Liver (tissue), 9 donors: ENCODE results near the gene NFE2L2. TPM values are rescaled to one million over a fixed set of nuclear protein-coding genes. Genes with fewer than 3 reads are reported as not detected.
A peak's percentile ranks its signal among the peaks of the same experiment; 100 is the strongest.

ENCODE experiments used
- DNase-seq: peaks from one replicate; pipeline ENCODE4 v3.0.0-alpha.2; 2017; ENCODE audit warnings: low spot score
- H3K27ac ChIP-seq, 2 donors: one replicate each; pipeline ENCODE4 v1.7.0; 2013; ENCODE audit warnings: inconsistent platforms in 2 of 2, low read length in 2 of 2, control low read depth in 1 of 2, low read depth in 1 of 2, mild to moderate bottlenecking in 1 of 2
- H3K27me3 ChIP-seq, 4 donors: one replicate each; pipeline versions ENCODE4 v1.6.1 to v1.7.0; 2013; ENCODE audit warnings: low read length in 3 of 4, inconsistent platforms in 1 of 4, mild to moderate bottlenecking in 1 of 4, moderate library complexity in 1 of 4; ENCODE audit not compliant: control insufficient read depth in 4 of 4, insufficient read depth in 4 of 4
- H3K36me3 ChIP-seq, 4 donors: one replicate each; pipeline versions ENCODE4 v1.6.1 to v1.7.0; 2013; ENCODE audit warnings: low read length in 3 of 4, mild to moderate bottlenecking in 3 of 4, low read depth in 1 of 4, moderate library complexity in 1 of 4; ENCODE audit not compliant: control insufficient read depth in 4 of 4, insufficient read depth in 3 of 4
- H3K4me1 ChIP-seq, 4 donors: one replicate each; pipeline versions ENCODE4 v1.6.1 to v1.7.0; 2013; ENCODE audit warnings: low read length in 3 of 4, mild to moderate bottlenecking in 3 of 4, moderate library complexity in 1 of 4; ENCODE audit not compliant: control insufficient read depth in 4 of 4, insufficient read depth in 4 of 4
- H3K4me3 ChIP-seq, 3 donors: one replicate each; pipeline versions ENCODE4 v1.6.1 to v1.7.0; 2013; ENCODE audit warnings: low read length in 3 of 3, control low read depth in 1 of 3, low read depth in 1 of 3, mild to moderate bottlenecking in 1 of 3
- H3K9ac ChIP-seq, 2 donors: one replicate each; pipeline ENCODE4 v1.7.0; 2013; ENCODE audit warnings: low read length in 2 of 2, mild to moderate bottlenecking in 2 of 2, moderate library complexity in 2 of 2, control low read depth in 1 of 2, low read depth in 1 of 2
- H3K9me3 ChIP-seq, 4 donors: one replicate each; pipeline versions ENCODE4 v1.6.1 to v1.7.0; 2013; ENCODE audit warnings: low read length in 3 of 4; ENCODE audit not compliant: control insufficient read depth in 4 of 4
- EGR1 ChIP-seq, 2 donors: IDR thresholded peaks; 2 replicates each; pipeline ENCODE4 v1.6.1; 2016 to 2018; ENCODE audit warnings: antibody characterized with exemption in 2 of 2, low read depth in 2 of 2
- FOXA1 ChIP-seq: IDR thresholded peaks from 2 replicates; pipeline ENCODE4 v1.6.1; 2016; ENCODE audit warnings: antibody characterized with exemption
- FOXA2 ChIP-seq: IDR thresholded peaks from 2 replicates; pipeline ENCODE4 v1.6.1; 2016; ENCODE audit warnings: antibody characterized with exemption
- GABPA ChIP-seq, 2 donors: IDR thresholded peaks in 1 of 2; conservative IDR thresholded peaks in 1 of 2; 2 replicates each; pipeline ENCODE4 v1.6.1; 2016; ENCODE audit warnings: antibody characterized with exemption in 2 of 2, mild to moderate bottlenecking in 1 of 2, moderate library complexity in 1 of 2
- HNF4A ChIP-seq, 2 donors: conservative IDR thresholded peaks; 2 replicates each; pipeline ENCODE4 v1.6.1; 2016; ENCODE audit warnings: antibody characterized with exemption in 2 of 2, mild to moderate bottlenecking in 2 of 2
- HNF4G ChIP-seq: IDR thresholded peaks from 2 replicates; pipeline ENCODE4 v1.6.1; 2016; ENCODE audit warnings: antibody characterized with exemption
- JUND ChIP-seq, 2 donors: IDR thresholded peaks; 2 replicates each; pipeline ENCODE4 v1.6.1; 2016; ENCODE audit warnings: antibody characterized with exemption in 2 of 2
- NR2F2 ChIP-seq: IDR thresholded peaks from 2 replicates; pipeline ENCODE4 v1.6.1; 2016; ENCODE audit warnings: antibody characterized with exemption
- RAD21 ChIP-seq, 2 donors: IDR thresholded peaks; 2 replicates each; pipeline ENCODE4 v1.6.1; 2016; ENCODE audit warnings: antibody characterized with exemption in 2 of 2, mild to moderate bottlenecking in 2 of 2
- RXRA ChIP-seq, 2 donors: IDR thresholded peaks; 2 replicates each; pipeline ENCODE4 v1.6.1; 2017 to 2018; ENCODE audit warnings: antibody characterized with exemption in 2 of 2, mild to moderate bottlenecking in 1 of 2
- SP1 ChIP-seq: IDR thresholded peaks from 2 replicates; pipeline ENCODE4 v1.6.1; 2018; ENCODE audit warnings: antibody characterized with exemption, mild to moderate bottlenecking
- TAF1 ChIP-seq: conservative IDR thresholded peaks from 2 replicates; pipeline ENCODE4 v1.6.1; 2016; ENCODE audit warnings: antibody characterized with exemption, mild to moderate bottlenecking
- YY1 ChIP-seq: IDR thresholded peaks from 2 replicates; pipeline ENCODE4 v1.6.1; 2016; ENCODE audit warnings: antibody characterized with exemption, mild to moderate bottlenecking
- WGBS: extraction: QIAGEN DNeasy Blood & Tissue Kit; methylation state at CpG from one replicate; pipeline ENCODE4 v1.1.7; 2013; 5-methylcytosine and 5-hydroxymethylcytosine counted together
- polyA plus RNA-seq, 2 donors: library from polyadenylated mRNA; stranded (reverse) in 1 of 2; unstranded in 1 of 2; fragments of 200-250 nt in 1 of 2; fragments of >200 nt in 1 of 2; fragmentation: Nextera tagmentation in 1 of 2; extraction: Ambion mirVana in 1 of 2; gene quantifications; one replicate each; pipeline versions ENCODE4 v1.2.1 to v1.2.3, GENCODE V29; 2013 to 2015
- total RNA-seq, 2 donors: library from RNA; depleted of rRNA; stranded (reverse); fragments of >200 nt; gene quantifications; one replicate each; pipeline ENCODE4 v1.2.3, GENCODE V29; 2014
- TF ChIP-seq, protein P1 (sequence below): IDR thresholded peaks from 2 replicates; pipeline ENCODE4 v1.6.1; 2016; ENCODE audit warnings: antibody characterized with exemption
- TF ChIP-seq, protein P2 (sequence below): fragments of 150-350 bp; IDR thresholded peaks from 2 replicates; pipeline ENCODE4 v1.5.1; 2017; ENCODE audit warnings: improper control_type of control experiment, low read depth, low read length; ENCODE audit not compliant: missing input control
- TF ChIP-seq, protein P3 (sequence below): IDR thresholded peaks from 2 replicates; pipeline ENCODE4 v1.6.1; 2016; ENCODE audit warnings: antibody characterized with exemption
- TF ChIP-seq, protein P4 (sequence below): IDR thresholded peaks from 2 replicates; pipeline ENCODE4 v1.6.1; 2016; ENCODE audit warnings: antibody characterized with exemption
- donor health status: healthy.
- donor health status: healthy.
- donor health status: healthy.
- donor health status: healthy.
- donor health status: healthy.

The NFE2L2 gene
- total and polyA plus RNA-seq, 4 donors: 22.5 to 31.0 (median 27.1) TPM

DNA sequence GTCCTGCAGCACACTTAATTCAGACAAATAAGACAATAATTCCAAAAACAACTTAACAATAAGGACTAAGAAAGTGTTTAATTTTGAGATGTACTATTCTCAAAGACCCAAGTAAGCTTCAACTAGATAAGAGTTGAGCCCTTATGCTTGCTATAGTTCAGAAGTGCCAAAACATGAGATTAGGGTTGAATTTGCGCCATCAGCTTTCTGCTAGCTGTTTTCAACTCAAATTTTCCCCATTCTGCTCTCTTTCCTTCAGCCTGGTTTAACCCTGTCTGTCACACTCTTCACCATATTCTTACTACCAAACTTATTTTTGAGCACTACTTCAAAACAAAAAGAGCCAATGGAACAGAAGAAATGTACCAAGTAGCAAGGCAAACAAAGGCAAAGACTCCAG is 4.1 kb downstream of the NFE2L2 start:
- peak overlapping the region in 2 of 3 donors; percentile 15 to 90 for H3K4me3 ChIP-seq
- no peak for TF ChIP-seq RXRA (IDR thresholded peaks at IDR 0.05)
- no peak for TF ChIP-seq JUND (IDR thresholded peaks at IDR 0.05)
- TF ChIP-seq, protein P1, sequence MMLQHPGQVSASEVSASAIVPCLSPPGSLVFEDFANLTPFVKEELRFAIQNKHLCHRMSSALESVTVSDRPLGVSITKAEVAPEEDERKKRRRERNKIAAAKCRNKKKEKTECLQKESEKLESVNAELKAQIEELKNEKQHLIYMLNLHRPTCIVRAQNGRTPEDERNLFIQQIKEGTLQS: no peak
- no peak for TF ChIP-seq YY1
- no peak for TF ChIP-seq FOXA2
- no peaks in the 10 kb centered on the region for H3K9me3 ChIP-seq
- H3K9ac ChIP-seq: peak overlapping the region in 1 of 2 donors; percentile 60
- 29% methylated on average over 1 of the region's 1 CpG for WGBS
- no peaks in the 10 kb centered on the region for H3K36me3 ChIP-seq
- DNase-seq: no peak
- peaks cover 28 to 54% (median 34%) of the 10 kb centered on the region in 4 donors for H3K4me1 ChIP-seq
- H3K27me3 ChIP-seq: no peaks in the 10 kb centered on the region
- H3K27ac ChIP-seq: peak overlapping the region; percentile 65 to 100

DNA sequence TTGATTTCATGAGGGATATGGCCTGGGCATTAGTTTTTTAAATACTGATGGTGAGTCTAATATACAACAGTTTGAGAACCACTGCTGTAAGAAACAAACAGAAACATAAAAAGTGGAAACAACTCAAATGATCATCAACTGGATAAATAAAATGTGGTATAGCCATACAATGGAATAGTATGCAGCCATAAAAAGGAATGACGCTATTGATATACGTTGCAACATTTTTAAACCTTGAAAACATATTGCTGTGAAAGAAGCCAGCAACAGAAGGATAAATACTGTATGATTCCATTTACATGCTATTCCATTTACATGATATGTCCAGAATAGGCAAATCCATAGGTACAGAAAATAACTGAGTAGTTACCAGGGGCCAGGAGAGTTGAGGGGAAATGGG is 6.5 kb downstream of the NFE2L2 start:
- no peaks in the 10 kb centered on the region for H3K27me3 ChIP-seq
- H3K27ac ChIP-seq: peak overlapping the region; percentile 62 to 72
- DNase-seq: no peak
- no peak overlapping the region for H3K9ac ChIP-seq
- TF ChIP-seq RAD21 (IDR thresholded peaks at IDR 0.05) (no peak), HNF4A (conservative IDR thresholded peaks at IDR 0.05) (no peak), HNF4G (no peak), TAF1 (no peak), FOXA2 (no peak), GABPA (IDR thresholded peaks at IDR 0.05 in 1 of 2, conservative IDR thresholded peaks at IDR 0.05 in 1 of 2) (no peak), YY1 (no peak), EGR1 (IDR thresholded peaks at IDR 0.05; ENCODE audit: low read depth in 2 of 2) (no peak), JUND (IDR thresholded peaks at IDR 0.05) (no peak), RXRA (IDR thresholded peaks at IDR 0.05) (no peak)
- TF ChIP-seq, protein P2, sequence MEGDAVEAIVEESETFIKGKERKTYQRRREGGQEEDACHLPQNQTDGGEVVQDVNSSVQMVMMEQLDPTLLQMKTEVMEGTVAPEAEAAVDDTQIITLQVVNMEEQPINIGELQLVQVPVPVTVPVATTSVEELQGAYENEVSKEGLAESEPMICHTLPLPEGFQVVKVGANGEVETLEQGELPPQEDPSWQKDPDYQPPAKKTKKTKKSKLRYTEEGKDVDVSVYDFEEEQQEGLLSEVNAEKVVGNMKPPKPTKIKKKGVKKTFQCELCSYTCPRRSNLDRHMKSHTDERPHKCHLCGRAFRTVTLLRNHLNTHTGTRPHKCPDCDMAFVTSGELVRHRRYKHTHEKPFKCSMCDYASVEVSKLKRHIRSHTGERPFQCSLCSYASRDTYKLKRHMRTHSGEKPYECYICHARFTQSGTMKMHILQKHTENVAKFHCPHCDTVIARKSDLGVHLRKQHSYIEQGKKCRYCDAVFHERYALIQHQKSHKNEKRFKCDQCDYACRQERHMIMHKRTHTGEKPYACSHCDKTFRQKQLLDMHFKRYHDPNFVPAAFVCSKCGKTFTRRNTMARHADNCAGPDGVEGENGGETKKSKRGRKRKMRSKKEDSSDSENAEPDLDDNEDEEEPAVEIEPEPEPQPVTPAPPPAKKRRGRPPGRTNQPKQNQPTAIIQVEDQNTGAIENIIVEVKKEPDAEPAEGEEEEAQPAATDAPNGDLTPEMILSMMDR: no peak
- TF ChIP-seq, protein P3, sequence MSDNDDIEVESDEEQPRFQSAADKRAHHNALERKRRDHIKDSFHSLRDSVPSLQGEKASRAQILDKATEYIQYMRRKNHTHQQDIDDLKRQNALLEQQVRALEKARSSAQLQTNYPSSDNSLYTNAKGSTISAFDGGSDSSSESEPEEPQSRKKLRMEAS: no peak
- no peak overlapping the region for H3K4me3 ChIP-seq
- H3K36me3 ChIP-seq: no peaks in the 10 kb centered on the region
- WGBS: 94% methylated on average over 2 of the region's 2 CpGs
- H3K9me3 ChIP-seq: no peaks in the 10 kb centered on the region
- H3K4me1 ChIP-seq: peaks cover 39 to 67% (median 50%) of the 10 kb centered on the region in 4 donors

DNA sequence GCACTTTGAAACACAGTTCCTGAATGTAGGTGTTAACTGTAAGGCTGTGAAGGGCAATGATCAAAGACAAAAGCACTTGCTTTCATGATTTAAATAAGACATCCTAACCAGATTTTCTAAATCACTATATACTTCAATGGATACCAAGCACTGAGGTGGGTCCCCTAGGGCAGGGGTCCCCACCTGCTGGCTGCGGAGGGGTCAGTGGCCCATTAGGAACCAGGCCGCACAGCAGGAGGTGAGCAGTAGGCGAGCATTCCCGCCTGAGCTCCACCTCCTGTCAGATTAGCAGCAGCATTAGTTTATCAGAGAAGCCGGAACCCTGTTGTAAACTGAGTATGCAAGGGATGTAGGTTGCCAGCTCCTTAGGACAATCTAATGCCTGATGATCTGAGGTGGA is 7.1 kb downstream of the NFE2L2 start:
- Histone ChIP-seq H3K9ac (peak overlapping the region; percentile 12 to 13), H3K4me3 (no peak overlapping the region), H3K36me3 (no peaks in the 10 kb centered on the region), H3K4me1 (peaks cover 44 to 73% (median 56%) of the 10 kb centered on the region in 4 donors), H3K9me3 (no peaks in the 10 kb centered on the region), H3K27ac (peak overlapping the region; percentile 62 to 72), H3K27me3 (no peaks in the 10 kb centered on the region)
- 76% methylated on average over 5 of the region's 5 CpGs for WGBS
- no peak for DNase-seq
- TF ChIP-seq FOXA1 (no peak), TAF1 (no peak), YY1 (no peak), RAD21 (IDR thresholded peaks at IDR 0.05) (no peak), FOXA2 (no peak), NR2F2 (no peak), SP1 (no peak), JUND (IDR thresholded peaks at IDR 0.05) (no peak), HNF4A (conservative IDR thresholded peaks at IDR 0.05) (no peak), GABPA (IDR thresholded peaks at IDR 0.05 in 1 of 2, conservative IDR thresholded peaks at IDR 0.05 in 1 of 2) (no peak), HNF4G (no peak)
- TF ChIP-seq, protein P1: no peak
- TF ChIP-seq, protein P4, sequence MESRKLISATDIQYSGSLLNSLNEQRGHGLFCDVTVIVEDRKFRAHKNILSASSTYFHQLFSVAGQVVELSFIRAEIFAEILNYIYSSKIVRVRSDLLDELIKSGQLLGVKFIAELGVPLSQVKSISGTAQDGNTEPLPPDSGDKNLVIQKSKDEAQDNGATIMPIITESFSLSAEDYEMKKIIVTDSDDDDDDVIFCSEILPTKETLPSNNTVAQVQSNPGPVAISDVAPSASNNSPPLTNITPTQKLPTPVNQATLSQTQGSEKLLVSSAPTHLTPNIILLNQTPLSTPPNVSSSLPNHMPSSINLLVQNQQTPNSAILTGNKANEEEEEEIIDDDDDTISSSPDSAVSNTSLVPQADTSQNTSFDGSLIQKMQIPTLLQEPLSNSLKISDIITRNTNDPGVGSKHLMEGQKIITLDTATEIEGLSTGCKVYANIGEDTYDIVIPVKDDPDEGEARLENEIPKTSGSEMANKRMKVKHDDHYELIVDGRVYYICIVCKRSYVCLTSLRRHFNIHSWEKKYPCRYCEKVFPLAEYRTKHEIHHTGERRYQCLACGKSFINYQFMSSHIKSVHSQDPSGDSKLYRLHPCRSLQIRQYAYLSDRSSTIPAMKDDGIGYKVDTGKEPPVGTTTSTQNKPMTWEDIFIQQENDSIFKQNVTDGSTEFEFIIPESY: no peak
- TF ChIP-seq, protein P2: no peak
- TF ChIP-seq, protein P3: no peak
